SHP77 (cell line): Measurements from ENCODE around the gene S100A16.
"Not testable (repeated sequence)": the region's sequence is repeated elsewhere in the genome, so short reads cannot be mapped to it uniquely, and the experiment has no call there.

Experiments
- DNase-seq, 2 experiments: peaks; one replicate each; lab custom pipeline; 2025; lab: John Stamatoyannopoulos, UW

Gene S100A16, protein sequence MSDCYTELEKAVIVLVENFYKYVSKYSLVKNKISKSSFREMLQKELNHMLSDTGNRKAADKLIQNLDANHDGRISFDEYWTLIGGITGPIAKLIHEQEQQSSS

DNA sequence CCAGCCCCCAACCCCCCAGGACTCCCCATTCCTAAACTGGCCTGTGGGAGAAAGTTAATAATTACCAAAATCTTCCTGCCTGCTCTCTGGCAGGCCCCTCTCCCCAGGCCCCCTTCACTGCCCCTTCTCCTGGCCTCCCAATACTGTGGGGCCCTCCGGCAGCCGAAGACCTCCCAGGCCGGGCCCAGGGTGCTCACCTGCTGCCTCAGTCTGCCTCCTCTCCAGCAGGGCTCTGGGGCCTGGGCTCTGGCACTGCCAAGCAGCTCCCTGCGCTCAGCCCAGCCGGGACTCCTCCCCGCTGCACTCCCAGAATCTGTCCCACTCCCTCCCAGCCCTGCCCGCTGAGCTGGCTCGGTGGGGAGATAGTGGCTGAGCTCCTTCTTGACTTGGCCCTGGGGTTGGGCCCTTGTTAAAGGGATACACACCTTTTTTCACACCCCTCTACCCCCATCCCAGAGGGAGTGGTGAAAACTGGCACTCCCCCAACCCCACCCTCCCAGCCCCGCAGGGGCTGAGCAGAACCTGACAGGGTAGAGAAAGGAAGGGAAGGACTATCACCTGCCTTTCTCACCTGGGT is at the start of gene S100A16:
TSS of gene S100A16 (minus strand) at position 383 of the 577 bp plus-strand sequence. CDS start 4,986 bp downstream, outside the sequence.
- no peak for DNase-seq

DNA sequence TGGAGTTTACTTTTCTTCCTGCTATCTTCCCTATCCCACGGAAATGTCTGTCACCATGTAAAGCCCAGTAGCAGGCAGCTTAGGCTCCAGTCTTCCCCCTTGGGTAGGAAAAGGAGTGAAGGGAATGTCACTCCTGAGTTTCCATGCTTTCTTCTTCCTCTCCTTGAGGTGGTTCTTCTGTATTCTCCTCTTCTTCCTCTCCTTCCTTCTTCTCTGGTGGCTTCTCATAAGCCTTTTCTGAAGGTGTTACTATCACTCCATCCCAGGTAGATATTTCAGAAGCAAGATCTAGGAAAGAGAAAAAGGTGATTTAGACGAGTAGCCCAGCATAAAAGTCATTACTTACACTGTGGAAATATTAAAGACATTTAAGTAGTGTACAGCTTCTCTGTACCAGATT is 49.3 kb upstream of the S100A16 start:
- DNase-seq, result no peak

DNA sequence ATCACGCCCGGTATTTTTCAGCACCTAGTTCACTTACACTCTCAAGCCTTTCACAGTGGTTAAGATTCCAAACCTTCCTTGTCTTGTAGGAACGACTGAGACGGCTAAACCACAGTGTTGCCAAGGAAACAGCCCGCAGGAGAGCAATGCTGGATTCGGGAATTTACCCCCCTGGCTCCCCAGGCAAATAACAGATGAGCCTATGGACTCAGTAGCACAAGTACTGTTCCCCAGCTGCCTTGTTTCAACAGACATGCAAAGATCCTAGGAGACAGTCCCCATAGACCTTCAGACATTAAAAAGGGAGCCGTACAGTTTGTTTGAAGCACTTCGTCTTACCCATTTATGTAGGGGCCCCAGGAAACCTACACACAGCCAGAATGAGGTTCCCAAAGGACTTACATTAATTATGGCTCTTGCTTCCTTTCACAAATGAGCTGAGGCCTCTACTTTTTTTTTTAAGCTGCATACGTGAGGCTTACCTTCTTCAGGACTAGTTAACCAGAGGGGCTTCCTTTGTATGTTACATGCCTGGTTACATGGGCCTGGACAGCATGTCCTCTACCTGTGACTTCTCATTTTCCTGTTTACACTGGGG is 48.3 kb upstream of the S100A16 start:
- DNase-seq, result no peak

DNA sequence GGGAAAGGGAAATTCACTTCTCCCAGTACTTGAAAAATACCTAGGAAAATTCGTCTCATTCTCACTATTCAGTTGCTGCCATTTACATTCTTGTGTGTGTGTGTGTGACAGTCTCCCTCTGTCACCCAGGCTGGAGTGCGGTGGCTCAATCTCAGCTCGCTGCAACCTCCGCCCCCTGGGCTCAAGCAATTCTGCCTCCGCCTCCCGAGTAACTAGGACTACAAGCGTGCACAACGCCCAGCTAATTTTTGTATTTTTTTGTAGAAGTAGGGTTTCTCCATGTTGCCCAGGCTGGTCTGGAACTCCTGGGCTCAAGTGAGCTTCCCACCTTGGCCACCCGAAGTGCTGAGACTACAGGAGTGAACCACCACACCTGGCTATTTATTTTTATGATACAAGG is 46.7 kb upstream of the S100A16 start:
- no peak for DNase-seq

DNA sequence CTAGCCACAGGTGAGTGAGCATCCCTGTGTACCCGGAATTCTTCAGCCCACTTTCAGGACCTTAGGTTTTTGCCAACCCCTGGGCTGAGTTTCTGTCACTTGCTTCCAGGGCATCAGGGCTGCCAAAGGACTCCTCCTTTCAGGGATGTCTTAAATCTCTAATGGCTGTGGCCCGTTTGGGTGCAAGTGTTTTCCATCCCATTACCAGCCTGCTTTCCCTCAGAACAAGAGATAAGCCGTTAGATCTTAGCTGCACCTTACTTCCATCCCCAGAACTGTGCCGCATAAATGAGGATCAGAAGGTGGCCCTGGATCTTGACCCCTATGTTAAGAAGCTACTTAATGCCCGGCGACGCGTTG is 46.2 kb upstream of the S100A16 start:
- DNase-seq, result no peak

DNA sequence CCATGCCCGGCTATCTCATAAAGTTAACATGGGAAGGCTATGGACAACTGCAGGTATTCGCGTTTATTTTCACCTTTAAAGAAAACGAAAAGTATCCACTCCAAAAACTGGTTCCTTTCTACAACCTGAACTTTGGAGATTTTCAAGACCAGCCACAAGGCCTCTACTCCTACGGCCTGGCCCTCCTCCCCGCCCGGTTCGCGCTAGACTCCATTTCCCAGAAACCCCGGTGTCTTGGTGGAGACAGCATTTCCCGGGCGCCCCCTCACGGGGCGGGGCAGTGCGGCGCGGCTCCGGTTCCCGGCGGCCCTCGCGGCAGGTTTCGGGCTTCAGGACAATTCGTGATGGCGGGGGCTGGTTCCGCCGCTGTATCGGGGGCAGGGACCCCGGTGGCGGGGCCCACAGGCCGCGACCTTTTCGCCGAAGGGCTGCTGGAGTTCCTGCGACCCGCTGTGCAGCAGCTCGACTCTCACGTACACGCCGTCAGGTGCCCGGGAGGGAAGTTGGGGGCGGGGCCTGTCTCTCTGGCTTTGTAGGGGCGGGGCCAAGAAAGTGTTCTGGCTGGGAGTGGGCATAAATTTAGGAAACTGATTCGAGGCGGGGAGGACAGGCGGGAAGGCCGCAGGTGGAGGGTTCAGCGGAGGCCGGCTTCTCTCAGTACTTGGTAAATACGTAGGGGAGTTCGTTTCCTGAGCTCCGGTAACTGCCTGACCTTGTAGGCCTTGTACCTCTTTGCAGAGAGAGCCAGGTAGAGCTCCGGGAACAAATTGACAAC is 45.6 kb upstream of the S100A16 start, which contains the start of gene SNAPIN:
TSS of gene SNAPIN (plus strand) at position 304 of the 775 bp plus-strand sequence. CDS start at position 345, 41 bp downstream.
- DNase-seq, result peak; percentile 96 to 97

DNA sequence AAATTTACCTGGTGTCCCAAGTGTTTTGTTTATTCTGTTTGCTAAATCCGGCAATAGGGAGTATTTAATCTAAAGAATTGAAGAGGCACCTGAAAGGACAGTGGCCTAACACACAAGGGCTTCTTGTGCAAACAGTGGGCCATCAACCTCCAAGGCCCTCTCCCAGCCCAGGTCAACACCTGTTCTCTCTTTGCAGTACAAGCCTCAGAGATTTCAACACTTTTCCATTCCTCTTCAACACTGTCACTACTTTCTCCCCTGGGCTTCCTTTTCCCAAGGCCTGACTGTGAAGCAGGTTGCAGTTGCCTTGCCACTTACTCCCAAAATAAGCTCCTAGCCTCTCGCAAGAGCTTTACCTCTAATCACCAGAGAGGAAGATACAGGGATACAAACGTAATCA is 42.4 kb upstream of the S100A16 start:
- DNase-seq, result peak; percentile 39 to 60

DNA sequence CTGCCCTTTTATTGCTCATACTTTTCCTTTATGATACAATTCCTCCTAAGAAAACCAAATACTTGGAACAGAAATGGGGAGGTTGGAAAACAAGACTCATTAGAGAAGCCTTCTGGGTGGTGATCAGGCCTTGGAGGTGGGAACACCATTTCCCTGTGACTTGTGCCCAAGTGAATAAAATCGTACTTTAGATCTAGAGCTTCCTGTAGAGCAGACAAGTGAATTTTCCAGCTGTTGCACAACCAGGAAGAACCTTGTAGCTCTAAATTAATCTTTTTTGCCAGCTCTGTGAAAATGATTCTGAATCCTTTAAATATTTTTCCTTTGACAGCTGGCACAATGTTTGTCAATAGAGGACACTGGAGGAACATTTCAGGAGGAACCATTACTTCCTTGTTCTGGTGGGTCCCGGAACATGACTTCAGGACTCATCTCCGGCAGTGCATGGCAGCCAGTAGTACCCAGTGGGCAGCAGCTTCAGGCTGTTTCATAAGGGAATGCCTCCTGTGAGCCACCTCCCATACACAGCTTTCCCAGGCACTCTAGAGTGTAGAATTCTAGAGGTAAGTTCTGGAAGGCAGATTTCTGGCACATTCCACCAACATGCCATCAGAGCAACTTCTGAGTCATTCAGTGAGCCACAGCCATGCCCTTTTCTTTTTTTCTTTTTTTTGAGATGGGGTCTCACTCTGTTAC is 40.0 kb upstream of the S100A16 start:
- DNase-seq, result no peak

DNA sequence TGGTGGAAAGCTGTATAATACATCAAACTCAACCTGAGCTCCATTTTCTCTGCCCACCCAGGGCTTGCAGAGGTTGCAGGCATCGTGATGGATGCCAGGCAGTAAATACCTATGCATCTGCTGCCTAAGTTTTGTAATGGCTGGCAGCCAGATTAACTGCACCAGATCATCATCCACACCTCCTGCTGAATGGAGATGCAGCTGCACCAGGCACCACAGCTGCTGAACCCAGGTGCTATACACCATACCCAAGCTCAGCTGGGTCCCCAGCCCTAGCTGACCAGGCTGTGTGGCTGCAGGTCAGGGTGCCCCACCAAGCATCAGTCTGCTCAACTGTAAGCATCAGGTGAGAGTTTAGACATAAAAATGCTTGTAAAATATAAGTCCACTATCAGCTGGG is 38.8 kb upstream of the S100A16 start:
- peak; percentile 70 to 82 for DNase-seq

DNA sequence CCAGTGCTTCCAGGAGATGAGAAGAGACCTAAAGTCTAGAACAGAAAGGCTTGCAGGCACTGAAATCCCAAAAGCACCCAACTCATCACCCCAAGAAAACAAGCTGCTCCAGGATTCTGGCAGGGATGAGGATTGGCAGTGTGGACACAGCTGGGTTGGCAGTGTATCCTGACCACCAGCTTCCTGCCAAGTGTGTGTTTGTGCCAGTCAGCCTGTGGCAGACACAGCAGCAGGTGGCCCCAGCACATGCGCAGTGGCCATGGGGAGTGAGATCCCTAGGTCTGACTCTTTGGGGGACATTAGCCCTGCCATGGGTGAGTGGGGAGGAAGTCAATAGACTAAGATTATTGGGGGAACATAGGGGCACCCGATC is 36.9 kb upstream of the S100A16 start:
- peak; percentile 84 to 95 for DNase-seq

DNA sequence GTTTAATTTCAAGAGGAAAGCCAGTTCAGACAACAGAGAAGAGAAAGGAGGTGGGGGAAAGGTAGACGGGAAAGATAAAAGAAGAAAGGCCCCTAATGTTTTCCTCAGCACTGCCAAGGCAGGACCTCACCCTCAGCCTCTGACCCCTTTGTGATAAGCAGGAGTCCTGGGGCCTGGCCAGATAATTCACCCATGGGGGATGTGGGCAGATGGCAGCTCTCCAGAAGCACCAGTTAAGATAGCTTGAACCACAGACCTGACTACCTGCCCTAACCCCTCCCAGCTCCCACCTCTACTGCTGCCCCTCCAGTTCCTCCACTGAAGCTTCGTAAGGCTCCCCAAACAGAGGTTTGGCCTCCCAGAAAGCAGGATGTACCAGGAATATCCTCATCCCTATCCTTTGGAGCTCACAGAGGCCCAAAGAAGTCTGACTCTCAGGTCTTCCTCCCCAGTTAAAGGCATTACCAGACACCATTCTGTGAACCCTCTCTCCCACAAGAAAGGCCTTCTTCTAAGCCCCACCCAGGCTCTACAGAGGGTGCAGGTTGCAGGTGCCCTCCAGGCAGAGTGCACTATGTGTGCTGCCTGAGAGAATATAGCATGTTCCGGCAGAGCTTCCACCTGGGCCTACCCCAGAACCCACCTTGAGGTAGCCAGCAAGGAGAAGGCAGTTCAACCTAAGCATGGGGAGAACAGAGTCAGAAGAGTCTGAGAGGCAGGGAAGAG is 36.4 kb upstream of the S100A16 start:
- peak; percentile 70 to 71 for DNase-seq

DNA sequence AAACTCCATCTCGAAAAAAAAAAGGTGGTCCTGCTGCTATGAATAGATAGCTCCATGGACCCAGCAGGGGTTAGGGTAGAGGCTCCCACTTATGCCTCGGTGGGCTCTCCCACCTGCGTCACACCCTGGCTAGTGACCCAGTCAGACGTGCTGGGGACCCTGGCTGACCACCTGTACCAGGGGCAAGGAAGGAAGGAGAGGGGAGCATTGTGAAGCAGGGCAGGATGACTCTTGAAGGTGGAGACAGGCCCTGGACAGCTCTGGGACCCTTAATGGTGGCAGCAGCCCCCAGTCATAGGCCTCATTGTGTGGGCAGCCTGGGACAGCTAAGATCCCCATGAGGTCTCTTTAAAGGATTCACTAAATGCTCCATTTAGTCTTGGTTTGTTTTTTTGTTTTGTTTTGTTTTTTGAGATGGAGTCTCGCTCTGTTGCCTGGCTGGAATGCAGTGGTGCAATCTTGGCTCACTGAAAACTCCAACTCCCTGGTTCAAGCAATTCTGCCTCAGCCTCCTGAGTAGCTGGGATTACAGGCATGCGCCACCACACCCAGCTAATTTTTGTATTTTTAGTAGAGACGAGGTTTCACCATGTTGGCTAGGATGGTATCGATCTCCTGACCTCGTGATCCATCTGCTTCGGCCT is 35.2 kb upstream of the S100A16 start:
- DNase-seq, result no peak

DNA sequence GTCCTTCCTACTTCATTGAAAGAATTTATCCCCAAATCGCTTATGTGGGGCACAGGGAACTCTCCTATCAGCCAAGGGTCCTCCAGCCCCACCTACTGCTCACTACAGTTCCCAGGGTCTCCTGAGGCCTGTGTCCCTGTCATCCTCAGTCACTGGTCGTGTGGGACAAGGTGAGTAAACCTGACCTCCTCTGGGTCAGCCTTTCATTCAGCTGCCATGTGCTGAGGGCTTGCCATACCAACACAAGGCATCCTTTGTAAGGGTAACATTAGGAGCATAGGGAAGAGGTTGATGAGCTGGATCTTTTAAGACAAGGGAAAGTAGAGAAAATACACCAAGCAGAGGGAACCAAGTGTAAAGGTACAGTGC is 34.4 kb upstream of the S100A16 start:
- DNase-seq, result no peak

DNA sequence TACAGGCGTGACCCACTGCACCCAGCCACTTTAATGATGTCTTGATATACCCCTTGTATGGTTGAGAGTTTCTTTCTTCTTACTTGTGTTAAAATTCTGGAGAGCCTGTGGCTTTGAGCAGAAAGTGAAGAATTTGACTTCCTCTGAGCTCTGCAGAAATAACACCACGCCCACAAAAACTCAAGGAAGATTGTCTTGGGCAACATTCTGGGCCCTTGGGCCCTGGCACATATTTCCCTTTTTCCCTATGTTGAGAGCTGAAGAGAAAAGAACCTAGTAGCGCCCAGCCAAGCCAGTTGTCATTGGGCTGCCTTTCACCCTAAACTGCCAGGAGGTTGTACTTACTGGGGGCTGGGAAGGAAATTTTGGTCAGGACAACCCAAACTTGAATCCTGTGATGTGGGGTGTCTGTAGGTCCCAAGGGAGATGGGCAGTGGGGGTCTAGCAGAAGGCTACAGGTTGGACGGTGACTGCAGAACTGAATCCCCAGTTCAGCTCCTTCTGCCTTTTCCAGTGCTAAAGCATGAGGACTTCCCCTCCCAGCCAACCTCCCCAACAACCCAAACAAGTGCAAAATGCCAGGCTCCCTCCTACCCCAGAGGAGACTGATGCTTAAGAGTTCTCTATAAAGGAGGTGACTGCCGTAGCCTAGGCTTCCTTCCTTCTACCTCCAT is 33.9 kb upstream of the S100A16 start:
- no peak for DNase-seq

DNA sequence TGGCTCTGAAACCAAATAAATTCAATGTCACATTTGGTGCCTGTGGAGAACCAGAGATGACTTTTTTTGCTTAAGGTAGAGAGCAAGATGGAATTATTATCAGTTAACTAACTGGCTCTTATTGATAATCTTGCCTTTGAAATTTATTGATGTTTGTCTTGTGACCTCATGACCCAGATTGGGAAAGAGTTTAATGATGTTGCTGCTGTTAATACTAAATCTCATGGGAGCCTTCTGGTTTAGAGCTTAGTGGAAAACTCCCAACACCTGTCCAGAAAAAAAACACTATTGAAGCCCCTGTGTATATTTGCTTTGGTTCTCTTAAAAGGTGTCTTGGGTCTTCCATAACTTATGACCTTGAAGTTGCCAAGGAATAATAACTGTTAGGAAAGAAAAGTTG is 30.9 kb upstream of the S100A16 start:
- no peak for DNase-seq

DNA sequence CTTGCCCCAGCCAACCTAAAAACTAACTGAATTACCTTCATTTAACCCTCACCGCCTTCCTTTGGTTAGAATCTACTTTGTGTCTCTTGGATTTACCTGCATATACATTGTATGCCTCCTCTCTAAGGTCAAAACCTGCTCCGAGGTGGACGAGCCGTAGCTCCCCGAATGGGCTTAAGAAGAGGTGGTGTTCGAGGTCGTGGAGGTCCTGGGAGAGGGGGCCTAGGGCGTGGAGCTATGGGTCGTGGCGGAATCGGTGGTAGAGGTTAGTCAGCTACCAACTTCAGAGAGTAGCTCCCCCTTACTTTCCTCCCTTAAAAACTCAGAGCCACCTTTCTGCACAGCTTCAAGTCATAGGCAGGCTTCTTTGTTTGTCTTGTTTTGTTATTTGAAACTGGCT is 30.2 kb upstream of the S100A16 start:
- DNase-seq, result no peak

DNA sequence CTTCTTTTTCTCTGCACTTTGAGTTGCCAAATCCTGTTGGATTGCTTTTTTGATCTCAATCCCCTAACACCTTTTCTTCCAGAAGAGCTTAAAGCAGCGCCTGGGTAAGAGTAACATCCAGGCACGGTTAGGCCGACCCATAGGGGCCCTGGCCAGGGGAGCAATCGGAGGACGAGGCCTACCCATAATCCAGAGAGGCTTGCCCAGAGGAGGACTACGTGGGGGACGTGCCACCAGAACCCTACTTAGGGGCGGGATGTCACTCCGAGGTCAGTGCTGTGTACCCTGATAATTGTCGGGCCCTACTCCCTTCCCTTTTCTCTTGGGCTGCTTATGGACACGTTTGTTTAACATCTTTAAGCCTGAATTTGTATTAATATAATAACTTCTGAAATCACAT is 29.2 kb upstream of the S100A16 start:
- DNase-seq, result no peak

DNA sequence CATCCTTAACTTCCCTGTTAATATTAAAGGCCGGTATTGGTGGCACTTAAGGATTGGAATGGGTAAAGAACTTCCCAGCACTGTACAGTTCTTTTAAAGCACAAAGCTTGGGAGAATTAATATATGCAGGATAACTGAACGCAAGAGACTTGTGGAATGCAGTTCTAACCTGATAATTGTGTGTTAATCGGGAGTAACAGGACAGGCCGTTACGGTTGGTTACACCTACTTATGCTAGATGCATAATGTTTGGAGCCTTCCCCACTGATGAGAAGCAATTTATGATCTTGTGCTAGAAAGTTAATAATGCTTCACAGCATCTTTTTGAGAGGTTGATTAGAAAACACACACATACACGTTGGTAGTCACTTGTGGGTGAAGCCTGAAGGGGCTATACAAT is 27.9 kb upstream of the S100A16 start:
- no peak for DNase-seq

DNA sequence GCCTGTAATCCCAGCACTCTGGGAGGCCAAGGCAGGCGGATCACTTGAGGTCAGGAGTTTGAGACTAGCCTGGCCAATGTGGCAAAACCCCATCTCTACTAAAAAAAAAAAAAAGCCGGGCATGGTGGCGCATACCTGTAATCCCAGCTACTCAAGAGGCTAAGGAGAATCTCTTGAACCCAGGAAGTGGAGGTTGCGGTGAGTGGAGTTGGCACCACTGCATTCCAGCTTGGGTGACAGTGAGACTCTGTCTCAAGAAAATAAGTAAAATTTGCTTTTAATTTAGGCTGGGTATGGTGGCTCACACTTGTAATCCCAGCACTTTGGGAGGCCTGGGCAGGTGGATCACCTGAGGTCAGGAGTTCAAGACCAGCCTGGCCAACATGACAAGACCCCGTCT is 27.3 kb upstream of the S100A16 start:
- DNase-seq, result not testable (repeated sequence)

DNA sequence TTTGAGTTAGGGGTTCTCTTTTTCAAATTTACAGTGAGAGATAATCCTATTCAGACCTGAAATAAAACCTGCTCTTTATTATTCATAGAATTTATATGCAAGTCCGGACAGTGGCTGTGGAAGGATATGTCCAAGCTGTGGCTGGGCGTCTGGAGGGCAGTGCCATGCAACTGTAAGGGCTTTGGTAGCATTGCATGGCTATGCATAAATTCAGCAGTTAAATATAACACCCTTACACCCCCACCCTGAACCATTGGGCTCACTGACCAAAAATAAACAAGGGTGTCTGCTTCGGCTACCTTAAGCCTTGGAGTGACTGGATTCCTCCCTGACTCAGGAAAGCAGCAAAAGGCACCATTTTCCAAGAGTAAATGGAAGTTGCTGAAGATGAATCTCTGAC is 26.3 kb upstream of the S100A16 start:
- no peak for DNase-seq

DNA sequence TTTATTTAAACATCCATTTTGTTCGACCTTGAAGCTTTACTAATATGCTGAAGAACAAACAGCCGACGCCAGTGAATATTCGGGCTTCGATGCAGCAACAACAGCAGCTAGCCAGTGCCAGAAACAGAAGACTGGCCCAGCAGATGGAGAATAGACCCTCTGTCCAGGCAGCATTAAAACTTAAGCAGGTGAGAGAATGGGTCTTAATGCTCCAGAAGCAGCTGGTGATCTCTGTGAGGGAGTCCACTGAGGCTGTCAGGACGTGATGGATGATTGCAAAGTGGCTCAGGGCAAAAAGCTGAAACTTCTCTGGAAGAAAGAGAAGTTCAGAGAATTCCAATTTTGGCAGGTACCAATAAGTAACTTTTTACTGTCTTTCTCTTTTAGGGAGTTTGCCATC is 25.3 kb upstream of the S100A16 start:
- no peak for DNase-seq
